Astrocyte (in vitro differentiated cells and primary cell): ENCODE measurements around the gene CCDC71L. TPM values are rescaled to one million over a fixed set of nuclear protein-coding genes. Genes with fewer than 3 reads are reported as not detected.

Experiments
- DNase-seq: peaks from one replicate; pipeline ENCODE4 v3.0.0-alpha.2; 2010; ENCODE audit warnings: low read depth
- FAIRE-seq: peaks from 2 replicates; lab custom pipeline; 2011; peaks lifted over from hg19 to GRCh38; lab: Jason Lieb, UNC
- H2AFZ ChIP-seq: 2 replicates; pipeline ENCODE4 v1.6.0; 2012; ENCODE audit warnings: low read depth, low read length, inconsistent platforms
- H3K27ac ChIP-seq: 2 replicates; pipeline ENCODE4 v1.5.1; 2011; ENCODE audit warnings: low read depth, low read length, inconsistent platforms
- H3K27me3 ChIP-seq: 2 replicates; pipeline ENCODE4 v1.6.0; 2011; ENCODE audit warnings: low read length, inconsistent platforms; ENCODE audit not compliant: insufficient read depth
- H3K36me3 ChIP-seq: 2 replicates; pipeline ENCODE4 v1.5.1; 2011; ENCODE audit warnings: low read length, inconsistent platforms; ENCODE audit not compliant: insufficient read depth
- H3K4me1 ChIP-seq: 2 replicates; pipeline ENCODE4 v1.5.1; 2011; ENCODE audit warnings: low read length, inconsistent platforms; ENCODE audit not compliant: insufficient read depth
- H3K4me2 ChIP-seq: 2 replicates; pipeline ENCODE4 v1.6.0; 2012; ENCODE audit warnings: low read length, inconsistent platforms
- H3K4me3 ChIP-seq: 2 replicates; pipeline ENCODE4 v1.5.1; 2011; ENCODE audit warnings: low read depth, mild to moderate bottlenecking, low read length, inconsistent platforms; ENCODE audit not compliant: insufficient read depth
- H3K79me2 ChIP-seq: 2 replicates; pipeline ENCODE4 v1.6.0; 2012; ENCODE audit warnings: mild to moderate bottlenecking, low read length, inconsistent platforms; ENCODE audit not compliant: insufficient read depth
- H3K9ac ChIP-seq: 2 replicates; pipeline ENCODE4 v1.6.0; 2012; ENCODE audit warnings: mild to moderate bottlenecking, low read length, inconsistent platforms
- H3K9me3 ChIP-seq: 2 replicates; pipeline ENCODE4 v1.5.1; 2012; ENCODE audit warnings: low read depth, mild to moderate bottlenecking, low read length, inconsistent platforms; ENCODE audit not compliant: insufficient read depth
- H4K20me1 ChIP-seq: 2 replicates; pipeline ENCODE4 v1.6.0; 2012; ENCODE audit warnings: low read length, inconsistent platforms; ENCODE audit not compliant: insufficient read depth
- H3K27ac Mint-ChIP-seq: one replicate; pipeline ENCODE4 v1.8.0; 2021; ENCODE audit warnings: mild to moderate bottlenecking, mixed read lengths; ENCODE audit not compliant: unreplicated experiment
- H3K27me3 Mint-ChIP-seq: one replicate; pipeline ENCODE4 v1.8.0; 2021; ENCODE audit warnings: low read depth, mixed read lengths; ENCODE audit not compliant: unreplicated experiment
- H3K36me3 Mint-ChIP-seq: one replicate; pipeline ENCODE4 v1.8.0; 2021; ENCODE audit warnings: low read depth, mixed read lengths; ENCODE audit not compliant: unreplicated experiment
- H3K4me1 Mint-ChIP-seq: one replicate; pipeline ENCODE4 v1.8.0; 2021; ENCODE audit warnings: low read depth, mixed read lengths; ENCODE audit not compliant: unreplicated experiment
- H3K4me3 Mint-ChIP-seq: one replicate; pipeline ENCODE4 v1.8.0; 2021; ENCODE audit warnings: mild to moderate bottlenecking, moderate library complexity, mixed read lengths; ENCODE audit not compliant: unreplicated experiment
- H3K9me3 Mint-ChIP-seq: one replicate; pipeline ENCODE4 v1.8.0; 2021; ENCODE audit warnings: mild to moderate bottlenecking, mixed read lengths; ENCODE audit not compliant: unreplicated experiment
- EZH2 ChIP-seq: IDR thresholded peaks from 2 replicates; pipeline ENCODE4 v1.6.1; 2012; ENCODE audit warnings: mild to moderate bottlenecking, low read length, inconsistent platforms; ENCODE audit not compliant: insufficient read depth
- total RNA-seq: library from RNA; stranded (reverse); gene quantifications from 2 replicates; pipeline ENCODE4 v1.2.1, GENCODE V29; 2021
- TF ChIP-seq, protein P1 (sequence below): IDR thresholded peaks from 2 replicates; pipeline ENCODE4 v1.5.1; 2011; ENCODE audit warnings: low read depth, mild to moderate bottlenecking, inconsistent platforms, low read length, moderate library complexity; ENCODE audit not compliant: insufficient read depth

CCDC71L gene
- total RNA-seq, 1 donor from 2014 or later = 26.8 TPM

GRCh38 chr7:106646256-106646655, 14.7 kb downstream of the CCDC71L start:
- no peak overlapping the region for H3K27ac ChIP-seq
- Mint-ChIP-seq H3K4me1 (no peaks in the 10 kb centered on the region), H3K9me3 (no peaks in the 10 kb centered on the region), H3K4me3 (no peak overlapping the region), H3K27me3 (no peaks in the 10 kb centered on the region), H3K27ac (no peak overlapping the region), H3K36me3 (no peaks in the 10 kb centered on the region)
- no peak overlapping the region for H3K4me3 ChIP-seq
- no peak overlapping the region for H3K9ac ChIP-seq
- H4K20me1 ChIP-seq = no peaks in the 10 kb centered on the region
- H3K4me2 ChIP-seq = no peak overlapping the region
- no peaks in the 10 kb centered on the region for H3K36me3 ChIP-seq
- no peak overlapping the region for H2AFZ ChIP-seq
- H3K4me1 ChIP-seq = no peaks in the 10 kb centered on the region
- H3K27me3 ChIP-seq = no peaks in the 10 kb centered on the region
- H3K79me2 ChIP-seq = no peaks in the 10 kb centered on the region
- TF ChIP-seq, protein P1, sequence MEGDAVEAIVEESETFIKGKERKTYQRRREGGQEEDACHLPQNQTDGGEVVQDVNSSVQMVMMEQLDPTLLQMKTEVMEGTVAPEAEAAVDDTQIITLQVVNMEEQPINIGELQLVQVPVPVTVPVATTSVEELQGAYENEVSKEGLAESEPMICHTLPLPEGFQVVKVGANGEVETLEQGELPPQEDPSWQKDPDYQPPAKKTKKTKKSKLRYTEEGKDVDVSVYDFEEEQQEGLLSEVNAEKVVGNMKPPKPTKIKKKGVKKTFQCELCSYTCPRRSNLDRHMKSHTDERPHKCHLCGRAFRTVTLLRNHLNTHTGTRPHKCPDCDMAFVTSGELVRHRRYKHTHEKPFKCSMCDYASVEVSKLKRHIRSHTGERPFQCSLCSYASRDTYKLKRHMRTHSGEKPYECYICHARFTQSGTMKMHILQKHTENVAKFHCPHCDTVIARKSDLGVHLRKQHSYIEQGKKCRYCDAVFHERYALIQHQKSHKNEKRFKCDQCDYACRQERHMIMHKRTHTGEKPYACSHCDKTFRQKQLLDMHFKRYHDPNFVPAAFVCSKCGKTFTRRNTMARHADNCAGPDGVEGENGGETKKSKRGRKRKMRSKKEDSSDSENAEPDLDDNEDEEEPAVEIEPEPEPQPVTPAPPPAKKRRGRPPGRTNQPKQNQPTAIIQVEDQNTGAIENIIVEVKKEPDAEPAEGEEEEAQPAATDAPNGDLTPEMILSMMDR = no peak
- no peak for TF ChIP-seq EZH2
- DNase-seq (no peak), FAIRE-seq (no peak)
- no peaks in the 10 kb centered on the region for H3K9me3 ChIP-seq

GRCh38 chr7:106644999-106645398, 16.0 kb downstream of the CCDC71L start:
- Histone ChIP-seq H3K27me3 (no peaks in the 10 kb centered on the region), H3K27ac (no peak overlapping the region), H4K20me1 (no peaks in the 10 kb centered on the region), H3K79me2 (no peaks in the 10 kb centered on the region), H3K4me2 (no peak overlapping the region), H3K36me3 (no peaks in the 10 kb centered on the region), H3K9ac (no peak overlapping the region), H3K4me3 (no peak overlapping the region), H3K9me3 (no peaks in the 10 kb centered on the region), H2AFZ (no peak overlapping the region), H3K4me1 (no peaks in the 10 kb centered on the region)
- DNase-seq (no peak), FAIRE-seq (no peak)
- H3K9me3 Mint-ChIP-seq = no peaks in the 10 kb centered on the region
- H3K27ac Mint-ChIP-seq = no peak overlapping the region
- TF ChIP-seq EZH2 = no peak
- TF ChIP-seq, protein P1 = no peak
- H3K27me3 Mint-ChIP-seq = no peaks in the 10 kb centered on the region
- H3K4me1 Mint-ChIP-seq = peaks cover 2% of the 10 kb centered on the region
- H3K4me3 Mint-ChIP-seq = no peak overlapping the region
- H3K36me3 Mint-ChIP-seq = no peaks in the 10 kb centered on the region

GRCh38 chr7:106643216-106644000, 17.6 kb downstream of the CCDC71L start:
- H3K27ac ChIP-seq = no peak overlapping the region
- TF ChIP-seq, protein P1 = no peak
- TF ChIP-seq EZH2 = no peak
- H3K79me2 ChIP-seq = no peaks in the 10 kb centered on the region
- no peaks in the 10 kb centered on the region for H3K27me3 ChIP-seq
- H3K36me3 ChIP-seq = no peaks in the 10 kb centered on the region
- DNase-seq = no peak
- H4K20me1 ChIP-seq = no peaks in the 10 kb centered on the region
- Mint-ChIP-seq H3K27ac (no peak overlapping the region), H3K36me3 (no peaks in the 10 kb centered on the region), H3K4me1 (peaks cover 2% of the 10 kb centered on the region), H3K4me3 (no peak overlapping the region), H3K9me3 (no peaks in the 10 kb centered on the region), H3K27me3 (no peaks in the 10 kb centered on the region)
- no peak overlapping the region for H3K4me2 ChIP-seq
- H2AFZ ChIP-seq = no peak overlapping the region
- H3K9me3 ChIP-seq = no peaks in the 10 kb centered on the region
- H3K4me1 ChIP-seq = no peaks in the 10 kb centered on the region
- no peak overlapping the region for H3K4me3 ChIP-seq
- no peak overlapping the region for H3K9ac ChIP-seq
- FAIRE-seq = no peak
